GM12878 (cell line): ENCODE measurements around the gene IDI2. TPM values are rescaled to one million over a fixed set of nuclear protein-coding genes. Genes with fewer than 3 reads are reported as not detected.

Experiments used
- ATAC-seq: fragments of 200-7000 bp; cut with Tn5 transposase; 3 replicates; pipeline ENCODE4 v1.9.1; 2020; ENCODE audit warnings: mild to moderate bottlenecking, moderate library complexity
- BruUV-seq: library from RNA; stranded (reverse); fragments of 400-500 nt; replicated peaks from 2 replicates; lab custom pipeline; 2021; lab: Mats Ljungman, UMichigan
- CTCF ChIA-PET: fragments of 300-600 bp; sonication (Branson Sonifier 250); formaldehyde crosslinking; extraction: SDS; loops from one replicate; lab custom pipeline; 2021; ENCODE audit warnings: inconsistent platforms; lab: Yijun Ruan, JAX
- POLR2A ChIA-PET: fragments of 350-600 bp; formaldehyde crosslinking; extraction: SDS; loops from one replicate; lab custom pipeline; 2021; ENCODE audit warnings: inconsistent platforms; lab: Charles Lee
- RAD21 ChIA-PET: fragments of 300-600 bp; sonication (Branson Sonifier 250); formaldehyde crosslinking; loops from one replicate; lab custom pipeline; 2023; ENCODE audit warnings: antibody characterized with exemption; ENCODE audit not compliant: unreplicated experiment; lab: Charles Lee
- SMC1A ChIA-PET: fragments of 300-600 bp; sonication (Branson Sonifier 250); formaldehyde crosslinking; loops from one replicate; lab custom pipeline; 2023; ENCODE audit not compliant: unreplicated experiment, uncharacterized antibody; lab: Charles Lee
- DNase-seq: peaks from one replicate; pipeline ENCODE4 v3.0.0-alpha.2; 2011; ENCODE audit warnings: low read depth, low spot score
- FAIRE-seq: peaks from 3 replicates; lab custom pipeline; 2011; peaks lifted over from hg19 to GRCh38; lab: Jason Lieb, UNC
- H2AFZ ChIP-seq: 2 replicates; pipeline ENCODE4 v1.6.0; 2011; ENCODE audit warnings: low read depth, low read length, control low read depth; ENCODE audit not compliant: control insufficient read depth
- H3K27ac ChIP-seq: 2 replicates; pipeline ENCODE4 v1.5.1; 2011; ENCODE audit warnings: control low read depth; ENCODE audit not compliant: control insufficient read depth, insufficient read depth
- H3K27me3 ChIP-seq, 2 experiments: replicated peaks in 1 of 2; 2 replicates each; pipeline versions ENCODE4 v1.6.0 to v1.6.1; 2011; ENCODE audit warnings: low read length in 1 of 2; ENCODE audit not compliant: control insufficient read depth in 2 of 2, insufficient read depth in 2 of 2
- H3K36me3 ChIP-seq, 2 experiments: 2 replicates each; pipeline ENCODE4 v1.5.1; 2011; ENCODE audit warnings: low read length in 1 of 2; ENCODE audit not compliant: control insufficient read depth in 2 of 2, insufficient read depth in 2 of 2
- H3K4me1 ChIP-seq: 2 replicates; pipeline ENCODE4 v1.6.1; 2011; ENCODE audit warnings: mild to moderate bottlenecking, low read length, moderate library complexity, mixed read lengths; ENCODE audit not compliant: control insufficient read depth, insufficient read depth
- H3K4me2 ChIP-seq: 2 replicates; pipeline ENCODE4 v1.6.0; 2011; ENCODE audit warnings: control low read depth; ENCODE audit not compliant: control insufficient read depth, insufficient read depth
- H3K4me3 ChIP-seq: fragments of 200-600 bp; sonication (generic); 2 replicates; pipeline ENCODE4 v1.5.1; 2016
- H3K79me2 ChIP-seq: 2 replicates; pipeline ENCODE4 v1.6.0; 2011; ENCODE audit warnings: low read length; ENCODE audit not compliant: control insufficient read depth, insufficient read depth
- H3K9ac ChIP-seq: 2 replicates; pipeline ENCODE4 v1.8.0; 2011; ENCODE audit warnings: low read length, control low read depth, mixed read lengths; ENCODE audit not compliant: control insufficient read depth, insufficient read depth
- H3K9me3 ChIP-seq: replicated peaks from 3 replicates; pipeline ENCODE4 v1.5.1; 2011; ENCODE audit warnings: mild to moderate bottlenecking, low read length; ENCODE audit not compliant: control insufficient read depth, insufficient read depth
- H4K20me1 ChIP-seq: 2 replicates; pipeline ENCODE4 v1.6.0; 2011; ENCODE audit not compliant: control insufficient read depth, insufficient read depth
- ASH2L ChIP-seq: fragments of 300-600, 200-600 bp; sonication (generic); IDR thresholded peaks from 2 replicates; pipeline ENCODE4 v1.6.1; 2017; ENCODE audit warnings: low read depth, mild to moderate bottlenecking, borderline replicate concordance
- HCFC1 ChIP-seq: fragments of 150-350 bp; IDR thresholded peaks from 2 replicates; pipeline ENCODE4 v1.6.1; 2014; ENCODE audit warnings: low read length
- LARP7 ChIP-seq: fragments of 450-650 bp; IDR thresholded peaks from 2 replicates; pipeline ENCODE4 v1.6.1; 2017; ENCODE audit warnings: mild to moderate bottlenecking
- MEF2A ChIP-seq: IDR thresholded peaks from 2 replicates; pipeline ENCODE4 v1.6.1; 2011; ENCODE audit warnings: low read depth, mild to moderate bottlenecking, low read length, moderate library complexity; ENCODE audit not compliant: insufficient read depth
- NFYA ChIP-seq: IDR thresholded peaks from 2 replicates; pipeline ENCODE4 v1.6.1; 2011; ENCODE audit warnings: low read depth, mild to moderate bottlenecking, low read length, improper control_type of control experiment, borderline replicate concordance
- POU2F2 ChIP-seq: IDR thresholded peaks from 3 replicates; pipeline ENCODE4 v1.6.1; 2011; ENCODE audit warnings: low read depth, mild to moderate bottlenecking, low read length, borderline replicate concordance
- RB1 ChIP-seq: fragments of 450-650 bp; formaldehyde crosslinking; IDR thresholded peaks from 2 replicates; pipeline ENCODE4 v1.6.1; 2017; ENCODE audit warnings: mild to moderate bottlenecking, borderline replicate concordance
- RCOR1 ChIP-seq: conservative IDR thresholded peaks from 2 replicates; pipeline ENCODE4 v1.6.1; 2012; ENCODE audit warnings: low read depth, low read length, improper control_type of control experiment
- SMAD1 ChIP-seq: fragments of 450-650 bp; IDR thresholded peaks from 2 replicates; pipeline ENCODE4 v1.6.1; 2018; ENCODE audit warnings: mild to moderate bottlenecking, low read depth; ENCODE audit not compliant: partially characterized antibody
- SMC3 ChIP-seq: IDR thresholded peaks from 2 replicates; pipeline ENCODE4 v1.6.1; 2011; ENCODE audit warnings: low read length, improper control_type of control experiment, borderline replicate concordance
- WGBS: methylation state at CpG from one replicate; pipeline ENCODE4 v1.1.6; 2016; ENCODE audit warnings: low lambda C conversion rate; ENCODE audit not compliant: insufficient replicate concordance, insufficient coverage; ENCODE audit errors: missing lambda C conversion rate; 5-methylcytosine and 5-hydroxymethylcytosine counted together
- in situ Hi-C: fragments of 300-500 bp; cut with MboI; formaldehyde crosslinking; loops from 9 replicates; pipeline ENCODE4 v1.14.3; 2018; ENCODE audit warnings: mixed read lengths
- intact Hi-C: fragments of 100-400 bp; cut with micrococcal nuclease; formaldehyde crosslinking; loops from one replicate; pipeline ENCODE4 v1.14.2; 2022; ENCODE audit not compliant: unreplicated experiment
- polyA plus RNA-seq, 11 experiments: library from polyadenylated mRNA; depleted of rRNA in 4 of 11; unstranded in 6 of 11; stranded (reverse) in 5 of 11; fragments of >200 nt; fragmentation: Nextera tagmentation in 4 of 11; fragmentation: Illumina TruSeq in 1 of 11; extraction: Ambion mirVana in 4 of 11; extraction: Trizol in 1 of 11; gene quantifications; 1 replicate in 1 of 11; 2 replicates in 10 of 11; pipeline versions ENCODE4 v1.2.1 to v1.2.3, GENCODE V29; 2011 to 2016; ENCODE audit warnings: inconsistent platforms in 2 of 11, missing spikeins in 2 of 11, low read depth in 1 of 11
- total RNA-seq, 4 experiments: library from RNA; depleted of rRNA in 3 of 4; stranded (reverse); fragments of >200 nt in 3 of 4; fragmentation: Illumina TruSeq in 1 of 4; extraction: Trizol in 1 of 4; gene quantifications; 2 replicates each; pipeline versions ENCODE4 v1.2.1 to v1.2.3, GENCODE V29; 2013 to 2021
- TF ChIP-seq, protein P1 (sequence below): IDR thresholded peaks from 2 replicates; pipeline ENCODE4 v1.6.1; 2012; ENCODE audit warnings: mild to moderate bottlenecking, low read depth, low read length
- TF ChIP-seq, protein P2 (sequence below): fragments of 450-650 bp; IDR thresholded peaks from 2 replicates; pipeline ENCODE4 v1.6.1; 2017; ENCODE audit warnings: mild to moderate bottlenecking, moderate library complexity
- TF ChIP-seq, protein P3 (sequence below): fragments of 450-650 bp; conservative IDR thresholded peaks from 2 replicates; pipeline ENCODE4 v1.6.1; 2017; ENCODE audit warnings: mild to moderate bottlenecking, moderate library complexity

IDI2 gene
- total and polyA plus RNA-seq, 10 of the 15 experiments (the other 5 are each of a cell fraction or from before 2014, with no cell fraction given), result 0.06 TPM; not detected in 9

DNA sequence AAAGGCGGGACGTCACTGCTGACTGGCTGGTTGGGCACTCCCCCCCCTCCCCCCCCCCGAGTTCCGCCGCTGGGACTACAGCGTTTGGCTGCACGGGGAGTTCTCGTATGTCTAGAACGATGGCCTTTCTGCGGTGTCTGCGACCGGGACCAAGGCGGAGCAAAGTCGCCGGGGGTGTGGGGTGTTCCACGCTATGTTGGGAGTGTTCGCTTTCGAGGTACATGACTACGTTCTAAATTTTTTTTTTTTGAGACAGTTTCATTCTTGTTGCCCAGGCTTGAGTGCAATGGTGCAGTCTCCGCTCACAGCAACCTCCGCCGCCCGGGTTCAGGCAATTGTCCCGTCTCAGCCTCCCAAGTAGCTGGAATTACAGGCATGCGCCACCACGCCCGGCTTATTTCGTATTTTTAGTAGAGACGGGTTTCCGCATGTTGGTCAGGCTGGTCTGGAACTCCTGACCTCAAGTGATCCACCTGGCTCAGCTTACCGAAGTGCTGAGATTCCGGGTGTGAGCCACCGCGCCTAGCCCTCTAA, 23.8 kb upstream of the IDI2 start:
- Histone ChIP-seq H3K27me3 (no peaks in the 10 kb centered on the region), H2AFZ (peak overlapping the region; percentile 54), H3K4me3 (peak overlapping the region; percentile 95), H3K4me2 (peak overlapping the region; percentile 32), H3K36me3 (peaks cover 0 to 16% of the 10 kb centered on the region in 2 experiments; a peak in 2 of 4 replicates), H3K79me2 (peaks cover 80% of the 10 kb centered on the region), H3K9ac (peak overlapping the region; percentile 92), H3K4me1 (peaks cover 5% of the 10 kb centered on the region), H3K9me3 (no peaks in the 10 kb centered on the region), H3K27ac (peak overlapping the region; percentile 96), H4K20me1 (peaks cover 3% of the 10 kb centered on the region; the same call in 1 of the 2 replicates)
- no peak for DNase-seq
- under 1% methylated on average over 29 of the region's 34 CpGs for WGBS
- CTCF ChIA-PET, result interaction anchor here (0.9 to 2.1 kb wide), 4 partner anchors 8 to 106 kb away, joined by 3 to 8 read pairs (median 4); no protein-coding TSS in a partner anchor
- intact Hi-C loops (loop anchor here (2.0 kb wide), 1 partner anchor 119 kb away; the partner anchor contains the start of gene LARP4B), in situ Hi-C loops (no loop called here)
- RAD21 ChIA-PET, result interaction anchor here (1.0 to 3.1 kb wide), 6 partner anchors 8 to 165 kb away, joined by 3 to 9 read pairs (median 4); partner anchors contain the start of gene GTPBP4
- BruUV-seq, result TSS peak; percentile 83
- FAIRE-seq, result no peak
- ATAC-seq, result no peak
- SMC1A ChIA-PET, result interaction anchor here (0.6 to 1.3 kb wide), 4 partner anchors 19 to 581 kb away, joined by 3 to 6 read pairs (median 3); partner anchors contain the start of gene GTPBP4
- POLR2A ChIA-PET, result interaction anchor here (0.5 to 3.6 kb wide), 10 partner anchors 8 to 992 kb away, joined by 3 to 19 read pairs (median 6); partner anchors contain the start of gene LARP4B
- TF ChIP-seq RCOR1 (no peak), SMC3 (no peak), LARP7 (no peak), NFYA (no peak), POU2F2 (peak; percentile 2; the same call in 1 of the 3 replicates), RB1 (0 out of 2 replicates have a peak, but pooled peaks have one; percentile 3), HCFC1 (no peak), ASH2L (no peak), MEF2A (no peak; the same call in 1 of the 2 replicates), SMAD1 (no peak)
- TF ChIP-seq, protein P1, sequence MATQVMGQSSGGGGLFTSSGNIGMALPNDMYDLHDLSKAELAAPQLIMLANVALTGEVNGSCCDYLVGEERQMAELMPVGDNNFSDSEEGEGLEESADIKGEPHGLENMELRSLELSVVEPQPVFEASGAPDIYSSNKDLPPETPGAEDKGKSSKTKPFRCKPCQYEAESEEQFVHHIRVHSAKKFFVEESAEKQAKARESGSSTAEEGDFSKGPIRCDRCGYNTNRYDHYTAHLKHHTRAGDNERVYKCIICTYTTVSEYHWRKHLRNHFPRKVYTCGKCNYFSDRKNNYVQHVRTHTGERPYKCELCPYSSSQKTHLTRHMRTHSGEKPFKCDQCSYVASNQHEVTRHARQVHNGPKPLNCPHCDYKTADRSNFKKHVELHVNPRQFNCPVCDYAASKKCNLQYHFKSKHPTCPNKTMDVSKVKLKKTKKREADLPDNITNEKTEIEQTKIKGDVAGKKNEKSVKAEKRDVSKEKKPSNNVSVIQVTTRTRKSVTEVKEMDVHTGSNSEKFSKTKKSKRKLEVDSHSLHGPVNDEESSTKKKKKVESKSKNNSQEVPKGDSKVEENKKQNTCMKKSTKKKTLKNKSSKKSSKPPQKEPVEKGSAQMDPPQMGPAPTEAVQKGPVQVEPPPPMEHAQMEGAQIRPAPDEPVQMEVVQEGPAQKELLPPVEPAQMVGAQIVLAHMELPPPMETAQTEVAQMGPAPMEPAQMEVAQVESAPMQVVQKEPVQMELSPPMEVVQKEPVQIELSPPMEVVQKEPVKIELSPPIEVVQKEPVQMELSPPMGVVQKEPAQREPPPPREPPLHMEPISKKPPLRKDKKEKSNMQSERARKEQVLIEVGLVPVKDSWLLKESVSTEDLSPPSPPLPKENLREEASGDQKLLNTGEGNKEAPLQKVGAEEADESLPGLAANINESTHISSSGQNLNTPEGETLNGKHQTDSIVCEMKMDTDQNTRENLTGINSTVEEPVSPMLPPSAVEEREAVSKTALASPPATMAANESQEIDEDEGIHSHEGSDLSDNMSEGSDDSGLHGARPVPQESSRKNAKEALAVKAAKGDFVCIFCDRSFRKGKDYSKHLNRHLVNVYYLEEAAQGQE, result no peak
- TF ChIP-seq, protein P2, sequence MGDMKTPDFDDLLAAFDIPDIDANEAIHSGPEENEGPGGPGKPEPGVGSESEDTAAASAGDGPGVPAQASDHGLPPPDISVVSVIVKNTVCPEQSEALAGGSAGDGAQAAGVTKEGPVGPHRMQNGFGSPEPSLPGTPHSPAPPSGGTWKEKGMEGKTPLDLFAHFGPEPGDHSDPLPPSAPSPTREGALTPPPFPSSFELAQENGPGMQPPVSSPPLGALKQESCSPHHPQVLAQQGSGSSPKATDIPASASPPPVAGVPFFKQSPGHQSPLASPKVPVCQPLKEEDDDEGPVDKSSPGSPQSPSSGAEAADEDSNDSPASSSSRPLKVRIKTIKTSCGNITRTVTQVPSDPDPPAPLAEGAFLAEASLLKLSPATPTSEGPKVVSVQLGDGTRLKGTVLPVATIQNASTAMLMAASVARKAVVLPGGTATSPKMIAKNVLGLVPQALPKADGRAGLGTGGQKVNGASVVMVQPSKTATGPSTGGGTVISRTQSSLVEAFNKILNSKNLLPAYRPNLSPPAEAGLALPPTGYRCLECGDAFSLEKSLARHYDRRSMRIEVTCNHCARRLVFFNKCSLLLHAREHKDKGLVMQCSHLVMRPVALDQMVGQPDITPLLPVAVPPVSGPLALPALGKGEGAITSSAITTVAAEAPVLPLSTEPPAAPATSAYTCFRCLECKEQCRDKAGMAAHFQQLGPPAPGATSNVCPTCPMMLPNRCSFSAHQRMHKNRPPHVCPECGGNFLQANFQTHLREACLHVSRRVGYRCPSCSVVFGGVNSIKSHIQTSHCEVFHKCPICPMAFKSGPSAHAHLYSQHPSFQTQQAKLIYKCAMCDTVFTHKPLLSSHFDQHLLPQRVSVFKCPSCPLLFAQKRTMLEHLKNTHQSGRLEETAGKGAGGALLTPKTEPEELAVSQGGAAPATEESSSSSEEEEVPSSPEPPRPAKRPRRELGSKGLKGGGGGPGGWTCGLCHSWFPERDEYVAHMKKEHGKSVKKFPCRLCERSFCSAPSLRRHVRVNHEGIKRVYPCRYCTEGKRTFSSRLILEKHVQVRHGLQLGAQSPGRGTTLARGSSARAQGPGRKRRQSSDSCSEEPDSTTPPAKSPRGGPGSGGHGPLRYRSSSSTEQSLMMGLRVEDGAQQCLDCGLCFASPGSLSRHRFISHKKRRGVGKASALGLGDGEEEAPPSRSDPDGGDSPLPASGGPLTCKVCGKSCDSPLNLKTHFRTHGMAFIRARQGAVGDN, result 0 out of 2 replicates have a peak, but pooled peaks have one; percentile 5
- TF ChIP-seq, protein P3, sequence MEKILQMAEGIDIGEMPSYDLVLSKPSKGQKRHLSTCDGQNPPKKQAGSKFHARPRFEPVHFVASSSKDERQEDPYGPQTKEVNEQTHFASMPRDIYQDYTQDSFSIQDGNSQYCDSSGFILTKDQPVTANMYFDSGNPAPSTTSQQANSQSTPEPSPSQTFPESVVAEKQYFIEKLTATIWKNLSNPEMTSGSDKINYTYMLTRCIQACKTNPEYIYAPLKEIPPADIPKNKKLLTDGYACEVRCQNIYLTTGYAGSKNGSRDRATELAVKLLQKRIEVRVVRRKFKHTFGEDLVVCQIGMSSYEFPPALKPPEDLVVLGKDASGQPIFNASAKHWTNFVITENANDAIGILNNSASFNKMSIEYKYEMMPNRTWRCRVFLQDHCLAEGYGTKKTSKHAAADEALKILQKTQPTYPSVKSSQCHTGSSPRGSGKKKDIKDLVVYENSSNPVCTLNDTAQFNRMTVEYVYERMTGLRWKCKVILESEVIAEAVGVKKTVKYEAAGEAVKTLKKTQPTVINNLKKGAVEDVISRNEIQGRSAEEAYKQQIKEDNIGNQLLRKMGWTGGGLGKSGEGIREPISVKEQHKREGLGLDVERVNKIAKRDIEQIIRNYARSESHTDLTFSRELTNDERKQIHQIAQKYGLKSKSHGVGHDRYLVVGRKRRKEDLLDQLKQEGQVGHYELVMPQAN, result peak; percentile 75
